Measurements from ENCODE around the gene AMOTL2.

AMOTL2 gene

DNA sequence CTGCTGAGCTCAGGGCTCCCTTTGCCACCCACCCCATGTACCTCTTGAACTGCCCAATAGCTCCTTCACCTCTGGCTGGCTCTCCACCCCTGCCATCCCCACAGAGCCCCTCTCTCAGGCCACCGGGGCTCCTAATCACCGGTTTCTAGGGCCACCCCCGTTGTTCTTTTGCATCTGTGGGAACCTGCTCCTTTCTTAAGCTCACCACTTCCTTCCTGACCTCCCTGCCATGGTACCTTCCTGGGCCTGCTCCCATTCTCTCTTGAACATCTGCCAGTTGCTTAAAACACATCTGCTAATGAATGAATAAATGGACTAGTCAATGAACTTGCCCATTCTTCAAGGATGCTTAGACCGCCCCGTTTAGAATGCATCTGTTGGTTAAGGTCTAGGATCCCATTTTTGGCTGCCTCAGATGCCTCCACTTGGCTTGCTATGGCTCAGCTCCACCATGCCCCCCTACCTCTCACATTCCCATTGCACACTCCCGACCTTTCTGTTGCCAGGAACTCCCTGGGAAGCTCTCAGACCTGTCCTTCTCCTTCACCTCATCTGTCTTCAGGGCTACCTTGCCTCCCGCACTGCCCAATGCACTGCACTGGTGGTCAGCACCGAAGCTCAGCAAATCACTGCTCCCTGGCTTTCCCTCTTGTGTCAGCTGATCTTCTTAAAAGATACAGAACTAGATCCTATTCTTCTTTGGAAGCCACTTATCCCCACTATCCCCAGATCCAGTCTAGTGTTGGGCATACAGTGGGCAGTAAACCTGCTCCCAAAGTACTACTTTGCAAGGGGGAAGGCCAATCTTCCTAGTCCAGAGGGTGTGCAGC is 9.1 kb downstream of the AMOTL2 start:
- no peak for DNase-seq

DNA sequence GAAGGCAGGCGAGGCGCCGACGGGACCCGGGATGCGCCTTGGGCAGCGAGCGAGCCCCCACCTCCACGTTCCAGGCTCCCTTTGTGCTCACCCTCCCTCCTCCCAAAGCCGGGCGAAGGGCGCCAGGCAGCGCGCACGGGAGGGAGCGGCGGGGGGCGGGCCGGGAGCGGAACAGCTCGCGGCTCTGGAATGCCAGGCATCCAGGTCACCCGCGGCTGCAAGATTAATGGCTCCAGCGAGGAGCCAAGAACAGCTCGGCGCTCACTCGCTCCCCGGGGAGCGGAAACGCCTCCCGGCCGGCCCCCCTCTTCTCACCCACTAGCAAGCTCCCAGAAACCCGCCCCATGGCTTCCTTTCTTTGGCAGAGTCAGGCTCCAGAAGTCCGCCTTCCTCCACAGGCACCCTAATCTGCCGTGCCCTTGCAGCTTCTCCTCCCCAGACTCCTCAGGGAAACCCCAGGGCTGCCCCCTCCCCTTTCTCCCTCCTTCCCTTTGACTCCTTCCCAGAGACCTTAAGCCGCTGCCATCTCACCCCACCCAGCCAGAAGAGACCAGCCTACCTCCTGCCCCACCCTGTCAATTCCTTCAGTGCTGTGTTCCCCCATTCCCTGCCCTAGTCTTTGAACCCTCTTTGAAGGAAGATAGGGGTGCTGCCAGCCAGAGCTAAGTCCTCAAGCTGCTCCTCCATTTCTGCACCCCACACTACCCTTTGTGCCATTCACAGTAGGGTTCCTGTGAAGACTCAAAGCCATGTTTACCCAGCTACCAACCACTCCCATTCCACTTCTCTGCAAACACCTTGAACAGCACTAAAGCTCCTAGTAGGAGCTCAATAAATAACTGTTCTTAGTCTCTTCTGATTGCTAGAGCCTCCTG is 9.9 kb downstream of the AMOTL2 start:
- DNase-seq, result no peak

DNA sequence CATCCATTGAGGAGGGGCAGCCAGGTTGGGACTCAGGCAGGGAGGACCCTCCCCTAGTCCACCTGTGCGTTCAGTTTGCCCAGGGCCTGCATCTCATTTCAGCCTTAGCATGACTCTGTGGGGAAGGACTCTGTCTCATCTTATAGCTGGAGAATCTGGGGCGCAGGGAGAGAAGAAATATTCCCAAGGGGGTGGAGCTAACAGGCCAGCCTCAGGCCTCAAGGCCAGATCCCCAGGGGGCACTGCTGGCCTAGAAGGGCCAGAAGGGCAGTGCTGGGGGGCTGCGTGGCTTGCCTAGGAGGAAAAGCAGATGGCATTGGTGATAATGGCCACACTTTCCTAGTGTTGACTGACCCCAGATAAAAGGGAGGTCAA is 10.9 kb downstream of the AMOTL2 start:
- DNase-seq, result no peak

DNA sequence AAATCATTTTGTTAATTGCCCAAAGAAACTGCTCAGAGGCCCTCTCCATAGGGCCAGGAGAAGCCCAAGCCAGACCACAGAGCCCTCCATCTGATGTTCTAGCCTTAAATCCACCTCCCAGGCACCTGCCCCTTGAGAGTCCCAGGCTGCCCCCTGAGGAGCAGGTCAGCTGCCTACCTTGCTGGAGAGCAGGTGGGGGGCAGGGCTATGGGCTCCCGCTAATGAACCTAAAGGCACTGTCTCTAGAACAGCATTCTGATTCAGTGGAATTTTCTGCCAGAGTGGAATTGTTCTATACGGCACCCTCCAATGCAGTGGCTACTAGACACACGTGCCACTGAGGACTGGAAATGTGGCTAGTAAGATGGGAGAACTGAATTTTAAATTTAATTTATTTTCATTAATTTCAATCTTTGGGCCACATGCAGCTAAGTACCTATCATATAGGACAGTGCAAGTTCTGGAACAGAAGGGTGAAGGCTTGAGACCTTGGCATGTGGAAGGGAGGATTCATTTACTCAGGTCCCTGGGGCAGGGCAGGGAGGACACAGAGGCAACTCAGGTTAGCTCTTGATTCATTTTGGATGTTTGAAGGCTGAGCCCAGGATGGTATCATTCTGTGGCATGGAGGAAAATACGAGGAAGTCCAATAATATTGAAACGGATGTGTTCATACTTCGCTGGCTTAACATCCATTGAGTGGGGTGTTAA is 11.4 kb downstream of the AMOTL2 start:
- DNase-seq, result no peak

- no peak for DNase-seq
Observed at GRCh38 chr3:134362221-134362620, 12.0 kb downstream of the AMOTL2 start.

GRCh38 chr3:134361162-134361835 is 12.9 kb downstream of the AMOTL2 start:
- no peak for DNase-seq

DNA sequence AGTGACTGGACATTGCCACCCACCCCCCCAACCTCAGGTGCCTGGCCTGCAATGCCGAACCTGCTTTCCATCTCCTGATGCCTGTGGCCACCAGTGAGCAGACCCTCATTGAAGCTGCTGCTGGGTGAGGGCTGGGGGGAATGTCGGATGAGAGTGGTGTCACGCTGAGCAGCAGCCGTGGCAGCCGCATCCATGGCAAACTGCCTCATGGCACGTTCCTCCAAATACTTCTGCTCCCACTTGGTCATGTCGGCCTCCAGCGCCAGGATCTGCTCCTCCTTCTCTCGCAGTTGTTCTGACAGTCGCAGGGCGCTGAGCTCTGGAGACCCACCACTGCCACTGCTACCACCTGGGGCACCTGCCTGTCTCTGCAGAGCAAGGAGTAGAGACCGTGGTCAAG is 14.2 kb downstream of the AMOTL2 start:
- DNase-seq, result no peak

- no peak for DNase-seq
Observed at GRCh38 chr3:134359121-134360010, 14.9 kb downstream of the AMOTL2 start.

DNA sequence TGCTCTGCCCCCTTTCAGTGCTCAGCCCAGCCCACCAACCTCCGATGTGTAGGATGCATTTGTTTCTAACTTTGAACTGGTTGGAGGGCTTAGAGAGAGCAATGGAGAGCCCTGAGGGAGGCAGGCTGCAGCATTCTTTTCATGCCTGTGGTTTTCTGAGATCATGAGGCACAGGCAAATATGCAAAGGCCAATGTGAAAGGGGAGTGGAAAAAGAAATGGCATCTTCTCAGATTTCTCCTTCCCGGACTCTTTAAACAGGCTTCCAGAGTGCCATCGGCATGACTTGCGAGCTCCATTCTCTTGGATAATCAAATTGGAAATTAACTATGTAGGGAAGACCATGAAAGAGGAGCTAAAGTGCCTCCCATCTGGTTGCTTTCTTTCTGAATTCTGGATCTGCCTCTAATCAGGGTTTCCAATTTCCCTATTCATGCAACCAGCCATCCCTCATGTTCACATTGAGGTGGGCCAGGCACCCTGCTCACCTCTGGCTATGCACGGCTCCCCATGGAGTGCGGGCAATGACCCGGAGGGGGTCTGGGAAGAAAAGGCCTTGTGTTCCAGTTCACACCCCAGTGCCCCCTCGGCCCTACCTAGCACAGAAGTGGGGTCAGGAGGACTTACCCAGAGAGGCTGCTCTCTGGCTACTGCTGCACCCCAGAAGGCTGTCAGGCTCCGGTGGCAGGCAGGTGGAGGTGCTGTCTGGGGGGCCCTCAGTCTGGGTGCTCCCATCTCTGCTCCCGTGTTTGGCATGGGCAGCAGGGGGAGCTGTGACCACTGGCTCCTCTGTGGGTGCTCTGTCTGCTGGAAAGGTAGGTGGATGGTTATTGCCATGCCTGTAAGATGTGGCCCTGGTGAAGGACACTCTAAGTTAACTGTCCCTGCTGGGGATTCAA is 16.1 kb downstream of the AMOTL2 start:
- no peak for DNase-seq

- no peak for DNase-seq
Observed at GRCh38 chr3:134357261-134357913, 16.9 kb downstream of the AMOTL2 start.

GRCh38 chr3:134356411-134357040 is 17.7 kb downstream of the AMOTL2 start:
- DNase-seq, result no peak

DNA sequence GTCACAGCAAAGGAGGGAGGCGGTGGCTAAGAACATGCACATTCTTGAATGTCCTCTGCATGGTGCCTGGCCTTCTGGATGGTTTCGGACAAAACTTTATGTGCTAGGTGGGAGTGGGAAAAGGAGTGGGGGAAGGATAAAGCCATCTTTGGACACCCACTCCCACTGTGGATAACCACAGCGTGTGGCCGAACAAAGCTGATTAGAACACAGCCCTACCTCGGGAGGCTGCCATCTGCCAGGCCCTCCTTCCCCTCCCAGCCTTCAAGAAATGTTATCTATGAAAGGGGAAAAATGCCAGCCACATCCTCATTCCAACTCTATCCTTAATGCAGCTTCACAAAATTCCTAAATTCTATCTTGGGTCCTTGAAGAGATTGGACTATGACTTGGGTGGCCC is 18.8 kb downstream of the AMOTL2 start:
- no peak for DNase-seq

DNA sequence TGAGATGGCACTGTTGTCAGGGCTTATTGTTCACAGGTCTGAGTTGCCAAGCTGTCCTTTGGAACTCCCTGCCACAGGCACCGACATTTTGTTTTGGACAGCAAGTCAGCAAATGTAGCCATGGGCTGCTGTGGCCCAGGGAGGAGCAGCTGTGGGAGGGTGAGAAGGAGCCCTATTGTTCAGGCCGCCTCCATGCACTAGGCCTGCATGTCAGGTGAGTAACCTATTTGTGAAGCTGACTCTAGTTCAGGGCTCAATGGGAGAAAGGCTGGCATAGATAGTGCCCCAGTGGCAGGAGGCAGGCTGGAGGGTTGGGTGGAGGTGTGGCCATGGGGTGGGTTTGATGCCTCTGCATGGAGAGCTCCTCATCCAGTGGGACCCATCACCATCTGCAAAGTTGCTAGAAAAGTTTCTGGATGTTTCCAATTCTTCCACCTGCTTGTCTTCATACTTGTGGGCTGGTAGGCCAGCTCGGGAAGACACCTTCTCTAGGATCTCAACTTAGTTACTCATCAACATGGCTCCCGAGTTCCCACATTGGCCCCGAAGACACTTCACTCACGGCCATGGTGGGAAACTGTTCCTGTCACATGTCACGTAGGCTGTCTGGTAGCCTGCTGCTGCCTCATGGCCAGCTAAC is 19.5 kb downstream of the AMOTL2 start:
- DNase-seq, result no peak

DNA sequence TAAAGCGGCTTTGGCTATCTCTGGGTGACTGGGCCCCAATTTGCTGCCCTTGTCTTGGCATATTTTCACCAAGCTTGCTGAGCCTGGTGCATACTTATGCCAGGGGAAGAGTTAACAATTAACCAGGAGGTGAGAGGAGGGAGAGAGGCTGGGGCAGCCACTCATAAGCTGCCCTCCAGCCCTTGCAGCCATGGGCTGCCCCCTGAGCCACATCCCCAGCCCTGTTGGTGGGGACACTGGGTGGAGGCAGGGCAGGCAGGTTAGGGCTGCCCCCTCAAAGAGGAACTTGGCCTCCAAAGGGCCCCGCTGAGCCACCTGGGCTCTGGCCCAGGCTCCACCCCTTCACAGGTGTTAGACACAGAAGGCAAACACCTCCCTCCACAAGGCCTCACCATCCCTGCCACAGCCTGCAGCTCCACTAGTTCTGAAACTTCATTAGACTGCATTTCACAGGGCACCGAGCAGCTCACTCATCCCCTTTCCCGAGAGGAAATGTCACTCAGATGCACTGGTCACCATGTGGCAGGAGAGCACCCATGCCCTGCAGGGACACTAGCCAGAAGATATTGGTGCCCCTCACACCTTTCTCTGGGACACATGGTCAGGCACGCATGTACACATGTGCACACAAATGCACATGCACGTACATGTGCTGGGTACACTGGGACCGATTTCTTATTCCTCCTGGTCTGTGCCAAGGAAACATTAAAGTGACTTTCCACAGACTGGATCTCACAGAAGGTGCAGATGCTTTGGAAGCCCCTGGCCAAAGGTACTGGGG is 20.2 kb downstream of the AMOTL2 start:
- no peak for DNase-seq

DNA sequence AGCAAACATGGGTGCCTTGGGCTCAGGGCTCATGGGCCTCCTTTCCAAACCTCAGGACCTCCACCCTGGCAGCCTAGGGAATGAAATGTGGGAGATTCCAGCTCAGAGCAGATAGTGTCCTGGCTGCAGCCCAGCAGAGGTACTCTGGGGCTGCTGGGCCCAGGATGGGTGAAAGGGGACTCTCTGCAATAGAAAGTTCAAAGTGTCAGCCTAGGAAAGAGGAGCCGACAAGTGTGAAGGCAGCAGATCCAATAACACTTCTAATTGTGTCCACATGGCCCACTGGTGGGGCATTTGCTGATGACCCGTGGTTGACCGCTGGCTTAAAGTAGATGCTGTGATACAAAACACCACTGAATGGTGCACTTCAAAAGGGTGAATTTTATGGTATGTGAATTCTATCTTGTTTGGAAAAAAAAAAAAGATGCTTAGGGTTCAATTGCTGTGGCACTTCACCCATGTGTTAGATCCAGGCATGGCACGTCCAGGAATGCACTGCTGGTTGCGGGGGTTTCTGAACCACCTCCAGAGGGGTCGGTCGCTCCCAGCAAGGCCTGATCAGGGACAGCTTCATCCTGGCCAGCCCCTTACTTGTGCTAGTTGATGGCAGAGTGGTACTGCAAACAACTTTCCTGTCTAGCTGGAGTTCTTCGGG is 20.9 kb downstream of the AMOTL2 start:
- no peak for DNase-seq

GRCh38 chr3:134352031-134352671 is 22.1 kb downstream of the AMOTL2 start:
- DNase-seq, result no peak

- no peak for DNase-seq
Observed at GRCh38 chr3:134351427-134351826, 22.8 kb downstream of the AMOTL2 start.
